GOT3 (cell line): Measurements from ENCODE around the gene SPG7.
A peak's percentile ranks its signal among the peaks of the same experiment; 100 is the strongest.

Source experiments
- DNase-seq: peaks from one replicate; lab custom pipeline; 2025; ENCODE audit warnings: mixed read lengths; lab: John Stamatoyannopoulos, UW

The SPG7 gene

GRCh38 chr16:89485701-89486246, 22.4 kb upstream of the SPG7 start:
- no peak for DNase-seq

- peak; percentile 35 for DNase-seq
Measured at GRCh38 chr16:89489040-89489897, 18.9 kb upstream of the SPG7 start.

GRCh38 chr16:89489898-89490438, 18.2 kb upstream of the SPG7 start:
- no peak for DNase-seq

GRCh38 chr16:89490439-89491237, 17.6 kb upstream of the SPG7 start, which contains the start of gene ANKRD11:
Gene ANKRD11, minus strand, starts transcription at chr16:89490561. Its CDS starts 173,542 bp downstream, at chr16:89317019.
- peak; percentile 98 for DNase-seq

GRCh38 chr16:89491238-89491869, 16.8 kb upstream of the SPG7 start:
- DNase-seq: no peak

- no peak for DNase-seq
Measured at GRCh38 chr16:89491974-89492687, 16.1 kb upstream of the SPG7 start.

- DNase-seq: no peak
Measured at GRCh38 chr16:89493776-89494175, 14.4 kb upstream of the SPG7 start.

- DNase-seq: no peak
Measured at GRCh38 chr16:89495121-89495520, 13.1 kb upstream of the SPG7 start.

GRCh38 chr16:89498839-89499238, 9.4 kb upstream of the SPG7 start:
- no peak for DNase-seq

- no peak for DNase-seq
Measured at GRCh38 chr16:89499767-89500166, 8.4 kb upstream of the SPG7 start.

GRCh38 chr16:89502081-89502843, 5.9 kb upstream of the SPG7 start:
- no peak for DNase-seq

GRCh38 chr16:89504091-89504490, 4.1 kb upstream of the SPG7 start:
- no peak for DNase-seq

- DNase-seq: peak; percentile 44
Measured at GRCh38 chr16:89505204-89506112, 2.7 kb upstream of the SPG7 start.

GRCh38 chr16:89506113-89506504, 2.1 kb upstream of the SPG7 start:
- DNase-seq: no peak

GRCh38 chr16:89506791-89507191, 1.4 kb upstream of the SPG7 start:
- no peak for DNase-seq

- DNase-seq: no peak
Measured at GRCh38 chr16:89507214-89507833, 879 bp upstream of the SPG7 start.

- no peak for DNase-seq
Measured at GRCh38 chr16:89510526-89510925, 2.3 kb downstream of the SPG7 start.

GRCh38 chr16:89511374-89511773, 3.2 kb downstream of the SPG7 start:
- no peak for DNase-seq

GRCh38 chr16:89512453-89512852, 4.2 kb downstream of the SPG7 start:
- DNase-seq: no peak
